Limb (tissue), 2 donors: ENCODE data around the gene ANKZF1.
"Not testable (repeated sequence)": the region's sequence is repeated elsewhere in the genome, so short reads cannot be mapped to it uniquely, and the experiment has no call there.

Experiments used
- DNase-seq, 2 donors: peaks; one replicate each; pipeline ENCODE4 v3.0.0-alpha.2; 2016; ENCODE audit errors: extremely low spot score in 2 of 2

The ANKZF1 gene

GRCh38 chr2:219253753-219254589, 24.4 kb downstream of the ANKZF1 start, which contains the start of gene TUBA4A:
TSS of gene TUBA4A (minus strand) at chr2:219253918. CDS start at chr2:219253858, 60 bp downstream.
- peak; percentile 26 to 74 for DNase-seq

- no peak for DNase-seq
Measured at GRCh38 chr2:219254590-219255201, 25.1 kb downstream of the ANKZF1 start.

- DNase-seq: not testable (repeated sequence)
Measured at GRCh38 chr2:219258942-219259341, 29.3 kb downstream of the ANKZF1 start.

- no peak for DNase-seq
Measured at GRCh38 chr2:219261024-219261855, 31.6 kb downstream of the ANKZF1 start.

- DNase-seq: no peak
Measured at GRCh38 chr2:219266232-219266631, 36.6 kb downstream of the ANKZF1 start.

GRCh38 chr2:219266886-219267285, 37.3 kb downstream of the ANKZF1 start:
- DNase-seq: no peak

GRCh38 chr2:219268294-219268693, 38.7 kb downstream of the ANKZF1 start:
- DNase-seq: no peak

GRCh38 chr2:219269362-219270054, 39.9 kb downstream of the ANKZF1 start:
- DNase-seq: no peak

GRCh38 chr2:219270055-219270372, 40.4 kb downstream of the ANKZF1 start:
- DNase-seq: no peak

GRCh38 chr2:219271021-219271420, 41.4 kb downstream of the ANKZF1 start:
- no peak for DNase-seq

- DNase-seq: no peak
Measured at GRCh38 chr2:219272356-219272755, 42.8 kb downstream of the ANKZF1 start.

GRCh38 chr2:219272995-219273394, 43.4 kb downstream of the ANKZF1 start:
- no peak for DNase-seq

- no peak for DNase-seq
Measured at GRCh38 chr2:219273937-219274336, 44.3 kb downstream of the ANKZF1 start.

- peak in 1 of 2 donors; percentile 21 for DNase-seq
Measured at GRCh38 chr2:219274361-219274921, 44.8 kb downstream of the ANKZF1 start.

GRCh38 chr2:219277703-219278654, 48.4 kb downstream of the ANKZF1 start:
- DNase-seq: peak; percentile 88 to 89

- no peak for DNase-seq
Measured at GRCh38 chr2:219278655-219279150, 49.1 kb downstream of the ANKZF1 start.

GRCh38 chr2:219279151-219279915, 49.7 kb downstream of the ANKZF1 start, which contains the start of gene DNAJB2:
TSS of gene DNAJB2 (plus strand) at chr2:219279366. CDS start at chr2:219279834, 468 bp downstream.
- DNase-seq: peak; percentile 97 to 99

GRCh38 chr2:219279916-219280516, 50.4 kb downstream of the ANKZF1 start:
- no peak for DNase-seq
